Thymus (tissue), 11 donors: ENCODE measurements around the gene ASNS. TPM values are rescaled to one million over a fixed set of nuclear protein-coding genes. Genes with fewer than 3 reads are reported as not detected.
A peak's percentile ranks its signal among the peaks of the same experiment; 100 is the strongest.
"Not testable (repeated sequence)": the region's sequence is repeated elsewhere in the genome, so short reads cannot be mapped to it uniquely, and the experiment has no call there.

Experiments
- DNase-seq, 9 donors: peaks; one replicate each; pipeline ENCODE4 v3.0.0-alpha.2; 2013; ENCODE audit warnings: low spot score in 9 of 9, low read depth in 6 of 9, missing footprints in 1 of 9
- H3K27ac ChIP-seq, 2 donors: one replicate each; pipeline ENCODE4 v1.5.1; 2013; ENCODE audit warnings: control low read depth in 1 of 2, low read depth in 1 of 2, low read length in 1 of 2, mild to moderate bottlenecking in 1 of 2, moderate library complexity in 1 of 2
- H3K27me3 ChIP-seq, 2 donors: one replicate each; pipeline ENCODE4 v1.5.1; 2013; ENCODE audit warnings: low read length in 1 of 2; ENCODE audit not compliant: control insufficient read depth in 2 of 2, insufficient read depth in 1 of 2
- H3K36me3 ChIP-seq, 2 donors: one replicate each; pipeline ENCODE4 v1.5.1; 2013; ENCODE audit warnings: low read length in 1 of 2, mild to moderate bottlenecking in 1 of 2, moderate library complexity in 1 of 2; ENCODE audit not compliant: control insufficient read depth in 2 of 2, insufficient read depth in 2 of 2
- H3K4me1 ChIP-seq, 2 donors: one replicate each; pipeline ENCODE4 v1.5.1; 2013; ENCODE audit warnings: low read length in 2 of 2; ENCODE audit not compliant: control insufficient read depth in 2 of 2, insufficient read depth in 2 of 2
- H3K4me3 ChIP-seq, 2 donors: one replicate each; pipeline ENCODE4 v1.5.1; 2013; ENCODE audit warnings: low read length in 2 of 2, control low read depth in 1 of 2, mild to moderate bottlenecking in 1 of 2
- H3K9me3 ChIP-seq, 2 donors: one replicate each; pipeline ENCODE4 v1.5.1; 2013; ENCODE audit warnings: low read length in 1 of 2, mild to moderate bottlenecking in 1 of 2; ENCODE audit not compliant: control insufficient read depth in 2 of 2, insufficient read depth in 1 of 2
- WGBS: extraction: QIAGEN DNeasy Blood & Tissue Kit; methylation state at CpG from one replicate; pipeline ENCODE4 v1.1.7; 2013; 5-methylcytosine and 5-hydroxymethylcytosine counted together
- polyA plus RNA-seq: library from polyadenylated mRNA; stranded (reverse); fragments of 200-250 nt; gene quantifications from one replicate; pipeline ENCODE4 v1.2.3, GENCODE V29; 2013
- total RNA-seq: library from RNA; stranded (reverse); fragments of 120-200 nt; gene quantifications from one replicate; pipeline ENCODE4 v1.2.4, GENCODE V29; 2013
- donor health status: healthy.

Gene ASNS
- total and polyA plus RNA-seq, 2 donors = 11.1 to 58.5 TPM

DNA sequence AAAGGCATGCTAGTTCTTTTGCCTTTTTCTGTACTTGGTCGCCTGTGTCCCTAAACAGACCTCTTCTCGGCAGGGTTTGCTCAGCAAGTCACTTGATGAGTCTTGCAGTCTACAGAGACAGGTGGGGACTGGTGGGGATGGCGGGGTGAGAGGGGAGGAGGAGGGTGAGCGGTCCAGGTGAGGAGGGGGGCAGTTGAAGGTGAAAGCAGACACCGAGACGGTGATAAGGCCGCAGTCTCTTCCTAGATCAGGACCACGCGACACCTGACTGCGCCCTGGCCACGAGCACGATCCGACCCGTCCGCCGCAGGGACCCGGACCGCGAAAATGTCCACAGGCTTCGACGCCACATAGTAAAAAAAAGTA is 566 bp downstream of the ASNS start:
- H3K27ac ChIP-seq = peak overlapping the region in 1 of 2 donors; percentile 75

GRCh38 chr7:97868788-97869187 is 3.4 kb downstream of the ASNS start:
- Histone ChIP-seq H3K4me3 (no peak overlapping the region), H3K27me3 (peaks cover 0 to 16% of the 10 kb centered on the region in 2 donors), H3K36me3 (no peaks in the 10 kb centered on the region), H3K4me1 (peaks cover 0 to 15% of the 10 kb centered on the region in 2 donors), H3K27ac (no peak overlapping the region), H3K9me3 (no peaks in the 10 kb centered on the region)
- 96% methylated on average over 10 of the region's 10 CpGs for WGBS
- no peak for DNase-seq

More for the DNA sequence above, 566 bp downstream of the ASNS start:
- H3K27me3 ChIP-seq = peaks cover 0 to 16% of the 10 kb centered on the region in 2 donors
- H3K4me1 ChIP-seq = peaks cover 0 to 15% of the 10 kb centered on the region in 2 donors
- H3K9me3 ChIP-seq = no peaks in the 10 kb centered on the region
- peak in 6 of 9 donors; percentile 7 to 42 (median 8) for DNase-seq
- no peaks in the 10 kb centered on the region for H3K36me3 ChIP-seq
- peak overlapping the region; percentile 53 to 56 for H3K4me3 ChIP-seq
- 4% methylated on average over 21 of the region's 21 CpGs for WGBS

DNA sequence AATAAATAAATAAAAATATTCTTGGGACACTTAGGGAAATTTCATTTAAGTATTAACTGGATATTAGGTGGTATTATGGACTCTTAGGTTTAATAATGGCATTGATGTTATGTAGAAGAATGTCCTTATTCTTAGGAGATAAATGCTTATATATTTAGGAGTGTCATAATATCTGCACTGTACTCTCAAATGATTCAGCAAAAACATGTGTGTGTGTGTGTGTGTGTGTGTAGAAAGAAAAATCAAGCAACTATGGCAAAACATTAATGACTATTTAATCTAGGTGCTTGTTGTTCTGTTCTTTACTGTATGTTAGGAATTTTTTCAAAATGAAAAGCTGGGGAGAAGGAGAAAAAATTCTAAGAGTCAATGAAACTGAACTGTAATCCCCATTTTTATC is 3.9 kb downstream of the ASNS start:
- H3K27me3 ChIP-seq = peaks cover 0 to 13% of the 10 kb centered on the region in 2 donors
- H3K4me1 ChIP-seq = peaks cover 0 to 15% of the 10 kb centered on the region in 2 donors
- no peak overlapping the region for H3K27ac ChIP-seq
- H3K4me3 ChIP-seq = no peak overlapping the region
- DNase-seq = no peak
- H3K36me3 ChIP-seq = no peaks in the 10 kb centered on the region
- H3K9me3 ChIP-seq = no peaks in the 10 kb centered on the region

DNA sequence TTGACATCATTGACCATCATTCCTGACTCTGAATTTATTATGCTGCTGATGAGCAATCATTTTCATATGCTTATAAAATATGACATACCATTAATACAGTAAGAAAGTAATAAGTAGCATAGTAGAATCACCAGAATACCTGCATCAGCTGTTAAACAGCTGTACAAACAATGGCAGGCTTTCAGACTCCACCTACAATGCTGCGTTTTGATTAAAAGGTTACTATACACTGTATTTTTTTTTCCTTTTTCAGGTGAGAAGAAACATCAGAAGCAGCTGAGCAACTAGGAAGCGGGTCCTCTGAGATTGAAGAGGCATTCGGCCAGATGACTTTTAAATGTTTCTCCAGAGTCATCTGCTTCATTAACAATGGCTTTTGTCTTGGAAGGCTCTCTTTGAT is 7.1 kb downstream of the ASNS start:
- Histone ChIP-seq H3K4me1 (no peaks in the 10 kb centered on the region), H3K4me3 (no peak overlapping the region), H3K27ac (no peak overlapping the region), H3K27me3 (no peaks in the 10 kb centered on the region), H3K36me3 (no peaks in the 10 kb centered on the region), H3K9me3 (no peaks in the 10 kb centered on the region)
- no peak for DNase-seq
- WGBS = 97% methylated on average over 3 of the region's 3 CpGs

DNA sequence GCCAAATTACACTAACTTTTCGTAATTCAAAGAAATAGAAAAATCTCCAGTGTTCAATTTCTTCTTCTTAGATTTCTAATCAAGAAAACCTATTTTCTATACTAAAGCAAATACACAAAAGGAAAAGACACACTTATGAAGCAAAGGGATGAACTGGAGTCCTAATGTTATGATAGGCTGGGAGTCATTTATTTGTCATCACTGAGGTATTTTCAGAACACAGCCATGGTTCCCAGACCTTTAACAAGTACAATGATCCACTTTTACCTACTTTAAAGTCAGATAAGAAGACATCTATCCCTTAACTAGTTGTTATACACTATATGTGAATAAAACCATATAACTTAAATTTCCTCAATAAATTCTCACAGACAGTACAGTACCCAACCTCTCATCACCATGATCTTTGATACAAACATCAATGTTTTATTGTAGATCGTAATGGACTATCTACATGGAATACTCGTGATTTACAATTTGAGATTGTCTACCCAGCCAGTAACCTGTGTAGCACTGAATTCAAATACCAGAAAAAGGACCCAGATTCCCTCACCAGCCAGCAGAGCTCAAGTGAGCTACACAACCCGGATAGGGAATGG is 12.5 kb downstream of the ASNS start:
- WGBS = 98% methylated on average over 4 of the region's 4 CpGs
- H3K36me3 ChIP-seq = no peaks in the 10 kb centered on the region
- H3K4me1 ChIP-seq = no peaks in the 10 kb centered on the region

DNA sequence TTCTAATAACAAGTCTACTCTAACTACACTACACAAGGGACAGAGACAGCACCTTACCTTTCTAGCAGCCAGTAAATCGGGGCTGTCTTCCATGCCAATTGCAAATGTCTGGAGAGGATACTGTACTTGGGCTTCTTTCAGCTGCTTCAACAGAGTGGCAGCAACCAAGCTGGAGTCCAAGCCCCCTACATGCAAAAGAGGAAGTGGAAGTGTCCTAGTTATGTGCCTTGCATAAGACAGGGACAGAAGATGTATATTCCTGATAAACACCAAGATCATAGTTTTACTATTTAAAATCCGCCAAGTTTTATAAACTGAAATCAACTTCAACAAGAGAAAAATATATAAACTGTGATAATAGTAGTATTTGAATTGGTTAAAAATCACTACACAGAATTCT is 14.0 kb downstream of the ASNS start:
- Histone ChIP-seq H3K9me3 (no peaks in the 10 kb centered on the region), H3K4me1 (no peaks in the 10 kb centered on the region), H3K27me3 (no peaks in the 10 kb centered on the region), H3K36me3 (no peaks in the 10 kb centered on the region), H3K27ac (no peak overlapping the region), H3K4me3 (no peak overlapping the region)
- 97% methylated on average over 2 of the region's 2 CpGs for WGBS
- no peak for DNase-seq

More for the DNA sequence above, 12.5 kb downstream of the ASNS start:
- no peaks in the 10 kb centered on the region for H3K9me3 ChIP-seq
- H3K27me3 ChIP-seq = no peaks in the 10 kb centered on the region
- no peak for DNase-seq
- H3K4me3 ChIP-seq = no peak overlapping the region
- H3K27ac ChIP-seq = no peak overlapping the region

DNA sequence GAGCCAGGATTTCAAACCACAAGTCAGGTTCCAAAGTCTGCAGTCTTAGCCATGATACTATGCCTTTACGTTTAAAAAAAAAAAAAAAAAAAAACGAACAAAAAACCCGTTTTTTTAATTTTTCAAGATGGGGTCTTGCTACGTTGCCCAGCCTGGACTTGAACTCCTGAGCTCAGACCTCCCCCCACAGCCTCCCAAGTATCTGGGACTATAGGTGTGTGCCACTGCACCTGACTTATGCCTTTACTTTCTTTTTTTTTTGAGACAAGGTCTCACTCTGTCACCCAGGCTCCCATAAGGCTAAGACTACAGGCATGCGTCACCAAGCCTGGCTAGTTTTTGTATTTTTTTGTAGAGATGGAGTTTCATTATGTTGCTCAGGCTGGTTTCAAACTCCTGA is 14.7 kb downstream of the ASNS start:
- H3K27me3 ChIP-seq = no peaks in the 10 kb centered on the region
- no peaks in the 10 kb centered on the region for H3K36me3 ChIP-seq
- H3K9me3 ChIP-seq = no peaks in the 10 kb centered on the region
- no peak overlapping the region for H3K4me3 ChIP-seq
- WGBS = 94% methylated on average over 5 of the region's 5 CpGs
- H3K4me1 ChIP-seq = no peaks in the 10 kb centered on the region
- DNase-seq = no peak
- no peak overlapping the region for H3K27ac ChIP-seq

DNA sequence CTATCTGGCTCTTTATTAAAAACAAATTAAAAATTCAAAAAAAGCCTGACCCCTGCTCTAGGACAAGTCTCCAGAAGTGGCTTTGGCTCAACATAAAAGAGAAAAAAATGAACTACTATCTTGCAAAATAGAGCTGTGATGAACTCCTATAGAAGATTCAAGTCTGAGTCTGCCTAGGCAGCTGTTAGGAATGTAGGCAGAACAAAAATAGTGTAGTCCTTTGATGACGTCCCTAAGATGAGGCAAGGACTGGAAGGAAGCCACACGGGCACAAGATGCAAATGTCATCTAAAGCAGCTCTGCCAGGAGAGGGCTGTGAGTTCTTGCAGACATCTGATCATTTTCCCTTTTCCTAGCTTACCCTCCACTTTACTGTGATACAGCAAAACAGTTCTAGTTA is 20.5 kb downstream of the ASNS start:
- H3K27me3 ChIP-seq = no peaks in the 10 kb centered on the region
- WGBS = 88% methylated on average over 2 of the region's 2 CpGs
- DNase-seq = no peak
- H3K36me3 ChIP-seq = peaks cover 0 to 7% of the 10 kb centered on the region in 2 donors
- H3K27ac ChIP-seq = no peak overlapping the region
- H3K4me1 ChIP-seq = no peaks in the 10 kb centered on the region
- no peaks in the 10 kb centered on the region for H3K9me3 ChIP-seq
- no peak overlapping the region for H3K4me3 ChIP-seq

DNA sequence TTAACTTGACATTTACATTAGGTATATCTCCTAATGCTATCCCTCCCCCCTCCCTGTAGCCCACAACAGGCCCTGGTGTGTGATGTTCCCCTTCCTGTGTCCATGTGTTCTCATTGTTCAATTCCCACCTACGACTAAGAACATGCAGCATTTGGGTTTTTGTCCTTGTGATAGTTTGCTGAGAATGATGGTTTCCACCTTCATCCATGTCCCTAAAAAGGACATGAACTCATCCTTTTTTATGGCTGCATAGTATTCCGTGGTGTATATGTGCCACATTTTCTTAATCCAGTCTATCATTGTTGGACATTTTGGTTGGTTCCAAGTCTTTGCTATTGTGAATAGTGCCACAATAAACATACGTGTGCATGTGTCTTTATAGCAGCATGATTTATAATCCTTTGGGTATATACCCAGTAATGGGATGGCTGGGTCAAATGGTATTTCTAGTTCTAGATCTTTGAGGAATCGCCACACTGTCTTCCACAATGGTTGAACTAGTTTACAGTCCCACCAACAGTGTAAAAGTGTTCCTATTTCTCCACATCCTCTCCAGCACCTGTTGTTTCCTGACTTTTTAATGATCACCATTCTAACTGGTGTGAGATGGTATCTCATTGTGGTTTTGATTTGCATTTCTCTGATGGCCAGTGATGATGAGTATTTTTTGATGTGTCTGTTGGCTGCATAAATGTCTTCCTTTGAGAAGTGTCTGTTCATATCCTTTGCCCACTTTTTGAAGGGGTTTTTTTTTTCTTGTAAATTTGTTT is 21.8 kb downstream of the ASNS start:
- H3K4me1 ChIP-seq, H3K27me3 ChIP-seq, H3K4me3 ChIP-seq, H3K36me3 ChIP-seq, DNase-seq, H3K9me3 ChIP-seq, H3K27ac ChIP-seq: not testable (repeated sequence)
- WGBS = 96% methylated on average over 2 of the region's 4 CpGs
